GM19455 (cell line): ENCODE measurements around the gene RNF8.
A peak's percentile ranks its signal among the peaks of the same experiment; 100 is the strongest.
"Not testable (repeated sequence)": the region's sequence is repeated elsewhere in the genome, so short reads cannot be mapped to it uniquely, and the experiment has no call there.

Source experiments
- ATAC-seq: cut with Tn5 transposase; IDR thresholded peaks from one replicate; pipeline ENCODE4 v1.9.1; 2021; ENCODE audit not compliant: unreplicated experiment

RNF8 gene

GRCh38 chr6:37353761-37354525 lies at the start of gene RNF8:
RNF8 (plus strand) TSS chr6:37353983; CDS start chr6:37354165, 182 bp downstream.
- peak; percentile 83 for ATAC-seq

- no peak for ATAC-seq
Observed at GRCh38 chr6:37304766-37305165, 49.0 kb upstream of the RNF8 start.

- no peak for ATAC-seq
Observed at GRCh38 chr6:37305841-37306425, 47.9 kb upstream of the RNF8 start.

- no peak for ATAC-seq
Observed at GRCh38 chr6:37306624-37307222, 47.1 kb upstream of the RNF8 start.

DNA sequence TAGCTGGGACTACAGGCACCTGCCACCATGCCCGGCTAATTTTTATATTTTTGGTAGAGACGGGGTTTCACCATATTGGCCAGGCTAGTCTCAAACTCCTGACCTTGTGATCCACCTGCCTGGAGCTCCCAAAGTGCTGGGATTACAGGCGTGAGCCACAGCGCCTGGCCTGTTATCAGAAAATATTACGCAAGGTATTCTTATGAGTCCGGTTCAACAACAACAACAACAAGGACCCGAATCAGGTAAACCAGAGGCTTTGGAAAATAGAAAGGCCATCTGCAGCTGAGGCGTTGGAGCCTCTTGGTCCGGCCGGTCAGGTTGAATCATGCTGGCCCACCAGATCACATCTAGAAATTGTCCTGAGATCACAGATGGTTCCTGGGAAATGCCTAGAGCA lies 46.3 kb upstream of the RNF8 start:
- not testable (repeated sequence) for ATAC-seq

- ATAC-seq, result no peak
Observed at GRCh38 chr6:37308069-37308815, 45.5 kb upstream of the RNF8 start.

- no peak for ATAC-seq
Observed at GRCh38 chr6:37309046-37309445, 44.7 kb upstream of the RNF8 start.

- ATAC-seq, result no peak
Observed at GRCh38 chr6:37309692-37310091, 44.1 kb upstream of the RNF8 start.

- ATAC-seq, result no peak
Observed at GRCh38 chr6:37310966-37311365, 42.8 kb upstream of the RNF8 start.

DNA sequence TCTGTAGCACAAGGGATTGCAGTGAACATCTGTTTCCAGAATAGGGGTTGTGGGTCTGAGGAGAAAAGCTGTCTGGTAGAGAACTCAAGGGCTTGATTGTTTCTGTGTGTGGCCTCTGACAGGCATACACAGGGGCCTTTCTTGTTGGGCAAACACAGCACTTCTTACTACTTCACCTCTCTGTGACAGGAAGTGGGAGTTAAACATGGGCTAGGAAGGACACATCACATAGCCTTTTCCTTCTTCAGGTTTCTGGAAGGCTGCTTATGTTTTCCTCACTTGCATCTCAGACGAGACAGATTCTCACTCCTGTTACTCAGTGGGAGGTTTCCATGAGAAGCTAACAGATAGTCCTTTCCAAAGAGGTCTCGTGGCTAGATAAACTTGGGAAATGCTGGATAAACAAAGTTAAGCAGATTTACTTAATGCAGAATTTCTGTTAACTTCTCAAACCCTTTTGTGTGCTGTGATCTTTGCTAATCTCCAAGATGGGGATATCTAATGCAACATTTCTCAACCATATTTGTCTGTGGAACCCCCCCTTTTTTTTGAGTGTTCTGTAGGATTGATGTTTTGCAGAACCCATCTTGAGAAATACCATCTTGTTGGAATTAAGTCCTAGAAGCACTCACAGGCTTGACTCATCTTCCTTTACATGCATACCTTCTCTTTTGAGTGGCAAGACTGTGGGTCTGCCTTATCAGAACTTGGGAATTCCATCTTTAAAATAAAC lies 41.9 kb upstream of the RNF8 start:
- no peak for ATAC-seq

DNA sequence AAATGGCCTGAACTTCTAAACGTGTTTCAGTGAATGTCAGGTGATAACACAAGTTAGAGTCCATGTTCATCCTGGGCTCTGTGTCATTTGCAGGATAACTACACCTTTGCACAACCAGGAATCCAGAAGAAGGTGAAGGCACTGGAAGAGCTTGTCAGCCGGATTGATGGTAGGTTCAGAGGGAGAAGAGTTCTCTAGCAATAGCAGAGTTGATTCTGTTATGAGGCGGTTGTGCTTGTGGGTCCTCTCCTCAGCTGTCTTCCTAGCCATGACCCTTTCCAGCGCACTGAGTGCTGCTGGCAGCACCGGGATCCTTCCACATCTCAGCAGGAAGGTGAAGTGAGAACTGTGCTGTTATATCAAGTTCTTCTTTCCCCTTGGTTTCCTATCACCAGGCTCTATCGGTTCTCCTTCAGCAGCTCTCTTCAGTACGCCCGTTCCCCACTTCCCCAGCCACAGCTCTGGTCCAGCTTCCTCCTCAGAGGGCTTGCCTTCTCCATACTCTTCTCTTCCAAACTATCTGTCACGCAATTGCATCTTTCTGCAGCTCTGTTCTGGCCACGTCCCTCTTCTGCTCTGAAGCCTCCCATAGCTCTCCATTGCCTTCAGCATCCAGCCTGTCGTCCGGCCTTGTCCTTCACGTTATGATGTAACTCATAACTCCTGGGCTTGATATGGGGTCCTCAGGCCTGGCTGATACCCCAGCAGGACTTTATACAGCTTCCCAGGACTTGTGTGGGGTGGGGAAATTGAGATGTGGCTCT lies 39.9 kb upstream of the RNF8 start:
- ATAC-seq, result no peak

- ATAC-seq, result no peak
Observed at GRCh38 chr6:37314487-37315156, 39.2 kb upstream of the RNF8 start.

DNA sequence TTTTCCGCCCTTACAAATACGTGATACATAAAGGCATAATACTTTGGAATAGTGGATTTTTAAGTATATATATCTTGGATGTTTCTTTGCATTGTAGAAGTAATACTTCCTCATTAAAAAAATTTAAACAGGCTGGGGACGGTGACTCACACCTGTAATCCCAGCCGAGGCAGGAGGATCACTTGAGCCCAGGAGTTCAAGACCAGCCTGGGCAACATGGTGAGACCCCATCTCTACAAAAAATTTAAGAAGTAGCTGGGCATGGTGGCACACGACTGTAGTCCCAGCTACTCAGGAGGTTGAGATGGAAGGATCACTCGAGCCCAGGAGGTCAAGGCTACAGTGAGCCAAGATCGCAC lies 38.6 kb upstream of the RNF8 start:
- no peak for ATAC-seq

DNA sequence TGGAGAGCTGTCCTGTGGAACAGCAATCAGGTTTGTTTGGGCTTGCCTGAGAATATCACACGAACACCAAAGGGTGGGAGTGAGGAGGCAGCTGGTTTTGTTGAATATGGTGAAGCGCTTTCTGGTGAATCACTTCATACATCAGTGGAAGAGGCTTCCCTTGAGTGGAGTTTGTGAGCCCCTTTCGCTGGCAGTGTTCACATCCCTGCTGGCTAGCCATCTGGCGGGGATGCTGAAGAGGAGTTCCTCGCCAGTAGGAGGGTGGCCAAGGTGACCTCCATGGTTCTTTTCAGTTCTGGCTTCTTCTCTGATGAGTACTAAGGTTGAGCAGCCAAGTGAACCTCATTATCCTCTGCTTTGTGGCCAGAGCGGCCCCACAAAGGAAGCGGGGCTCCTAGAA lies 37.7 kb upstream of the RNF8 start:
- no peak for ATAC-seq

GRCh38 chr6:37317312-37318038 lies 36.3 kb upstream of the RNF8 start:
- no peak for ATAC-seq

DNA sequence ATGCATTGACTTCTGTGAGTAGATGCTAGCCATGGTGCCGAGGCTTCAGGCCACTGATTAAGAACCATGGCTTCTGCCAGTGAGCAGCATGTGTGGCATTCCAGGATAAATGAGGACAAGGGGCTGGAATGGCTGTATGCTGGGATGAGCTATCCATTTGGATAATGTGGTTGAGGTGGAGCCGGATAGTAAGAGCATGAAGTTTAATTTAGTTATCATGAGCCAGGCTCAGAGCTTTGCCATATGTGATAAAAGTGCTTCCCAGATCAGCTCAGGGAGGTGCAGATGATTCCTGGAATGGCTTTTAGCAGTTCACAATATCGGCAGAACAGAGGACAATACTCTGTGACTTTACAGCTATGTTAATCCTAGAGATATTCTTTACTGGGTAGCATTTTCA lies 34.6 kb upstream of the RNF8 start:
- ATAC-seq, result no peak

DNA sequence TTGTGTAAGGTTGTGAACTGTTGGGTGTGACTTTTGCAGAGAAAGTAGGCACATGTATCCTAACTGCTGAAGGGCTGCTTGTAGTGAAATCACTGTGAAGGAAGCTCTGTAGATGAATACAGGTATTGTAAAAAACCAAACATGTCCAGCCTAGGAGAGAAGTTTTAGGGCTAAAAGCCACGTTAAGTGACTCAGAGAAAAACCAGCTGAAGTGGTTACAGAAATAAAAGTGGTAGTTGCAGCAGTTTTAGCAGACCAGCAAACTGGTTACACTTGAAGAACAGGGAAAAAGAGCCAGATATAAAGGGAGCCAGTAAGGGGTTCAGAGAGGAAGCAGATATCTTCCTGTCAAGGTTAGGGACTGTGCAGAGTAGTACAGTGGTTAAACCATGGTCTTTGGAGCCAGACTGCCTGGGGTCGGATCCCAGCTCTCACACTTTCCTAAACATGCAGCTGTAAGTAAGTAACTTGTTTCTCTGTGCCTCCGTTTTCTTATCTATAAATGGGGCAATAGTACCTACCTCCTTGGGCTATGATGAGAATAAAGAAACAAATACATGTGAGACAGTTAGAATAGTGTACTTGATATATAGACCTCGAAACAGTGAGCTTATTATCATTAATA lies 33.8 kb upstream of the RNF8 start:
- no peak for ATAC-seq

DNA sequence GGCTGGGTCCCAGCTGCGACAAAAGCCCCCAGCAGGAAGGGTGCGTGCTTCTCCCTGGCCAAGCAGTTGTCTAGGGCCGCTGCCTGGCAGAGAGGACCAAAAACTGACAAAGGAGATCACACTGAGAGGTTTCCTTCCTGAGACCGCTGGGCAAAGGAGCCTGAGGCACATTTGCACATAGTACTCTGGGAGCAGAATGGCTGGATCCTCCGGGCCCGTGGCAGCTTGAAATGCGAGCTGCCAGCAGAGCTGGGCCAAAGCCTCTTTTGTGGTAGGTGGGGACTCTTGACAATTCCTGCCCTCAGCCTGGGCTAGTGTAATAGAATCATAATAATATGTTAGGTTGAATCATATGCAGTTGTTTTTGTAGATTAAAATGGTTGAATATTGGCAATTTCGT lies 33.1 kb upstream of the RNF8 start:
- no peak for ATAC-seq

GRCh38 chr6:37321101-37321500 lies 32.7 kb upstream of the RNF8 start:
- no peak for ATAC-seq
